ENCODE results near the gene ADAMTS17. TPM values are rescaled to one million over a fixed set of nuclear protein-coding genes. Genes with fewer than 3 reads are reported as not detected.
A peak's percentile ranks its signal among the peaks of the same experiment; 100 is the strongest.

Gene ADAMTS17
- total RNA-seq, 1 donor from 2014 or later: 1.5 TPM

DNA sequence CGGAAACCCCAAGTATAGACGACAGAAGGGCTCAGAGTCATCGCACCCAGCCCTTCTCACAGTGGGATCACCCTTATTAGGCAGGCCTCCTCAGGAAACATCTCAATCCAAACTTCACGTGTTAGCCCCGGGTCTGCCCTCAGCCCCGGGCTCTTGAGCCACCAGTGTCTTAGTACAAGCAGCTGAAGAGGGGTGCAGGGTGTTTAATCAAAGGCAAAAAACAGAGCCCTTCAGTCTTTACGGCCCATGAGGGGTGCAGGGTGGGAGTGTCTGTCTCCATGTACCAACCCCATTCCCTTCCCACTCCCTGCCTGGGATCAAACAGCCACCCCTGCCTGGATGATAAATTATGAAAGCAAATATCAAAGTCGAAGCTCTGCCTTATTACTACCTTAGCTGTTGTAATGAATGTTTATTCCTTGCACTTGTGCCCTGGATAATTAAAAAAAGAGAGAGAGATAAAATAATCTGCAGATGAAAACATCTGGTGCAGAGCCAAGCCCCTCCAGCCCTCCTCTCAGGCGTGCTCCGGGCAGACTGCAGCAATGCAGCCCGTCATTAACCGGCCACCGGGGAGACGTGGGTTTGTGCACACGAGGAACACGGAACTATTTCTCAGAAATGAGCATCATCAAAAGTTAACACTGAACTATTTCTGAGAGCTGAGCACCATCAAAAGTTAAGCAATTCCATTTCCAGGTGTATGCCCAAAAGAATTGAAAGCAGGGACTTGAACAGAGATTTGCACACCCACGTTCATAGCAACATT lies 64.5 kb downstream of the ADAMTS17 start:
- Mint-ChIP-seq H3K4me3 (no peak overlapping the region), H3K4me1 (peaks cover 5% of the 10 kb centered on the region), H3K27ac (peak overlapping the region; percentile 37), H3K27me3 (ENCODE audit: insufficient read depth, low read depth) (peaks cover 3% of the 10 kb centered on the region), H3K9me3 (peaks cover 13% of the 10 kb centered on the region), H3K36me3 (no peaks in the 10 kb centered on the region)
- Histone ChIP-seq H3K36me3 (no peaks in the 10 kb centered on the region), H3K9ac (no peak overlapping the region), H3K27ac (no peak overlapping the region), H3K4me1 (no peaks in the 10 kb centered on the region), H4K20me1 (ENCODE audit: low read depth) (no peaks in the 10 kb centered on the region), H3K9me3 (ENCODE audit: low read depth) (peaks cover 7% of the 10 kb centered on the region), H3K79me2 (ENCODE audit: low read depth) (no peaks in the 10 kb centered on the region), H3F3A (ENCODE audit: low read depth) (no peaks in the 10 kb centered on the region), H2AFZ (replicated peaks) (peak overlapping the region; percentile 10), H3K4me3 (no peak overlapping the region), H3K4me2 (no peak overlapping the region), H3K27me3 (no peaks in the 10 kb centered on the region)
- TF ChIP-seq EZH2 (IDR thresholded peaks at IDR 0.05) (no peak), EZH2phosphoT487 (IDR thresholded peaks at IDR 0.05) (no peak)
- TF ChIP-seq, protein P1, sequence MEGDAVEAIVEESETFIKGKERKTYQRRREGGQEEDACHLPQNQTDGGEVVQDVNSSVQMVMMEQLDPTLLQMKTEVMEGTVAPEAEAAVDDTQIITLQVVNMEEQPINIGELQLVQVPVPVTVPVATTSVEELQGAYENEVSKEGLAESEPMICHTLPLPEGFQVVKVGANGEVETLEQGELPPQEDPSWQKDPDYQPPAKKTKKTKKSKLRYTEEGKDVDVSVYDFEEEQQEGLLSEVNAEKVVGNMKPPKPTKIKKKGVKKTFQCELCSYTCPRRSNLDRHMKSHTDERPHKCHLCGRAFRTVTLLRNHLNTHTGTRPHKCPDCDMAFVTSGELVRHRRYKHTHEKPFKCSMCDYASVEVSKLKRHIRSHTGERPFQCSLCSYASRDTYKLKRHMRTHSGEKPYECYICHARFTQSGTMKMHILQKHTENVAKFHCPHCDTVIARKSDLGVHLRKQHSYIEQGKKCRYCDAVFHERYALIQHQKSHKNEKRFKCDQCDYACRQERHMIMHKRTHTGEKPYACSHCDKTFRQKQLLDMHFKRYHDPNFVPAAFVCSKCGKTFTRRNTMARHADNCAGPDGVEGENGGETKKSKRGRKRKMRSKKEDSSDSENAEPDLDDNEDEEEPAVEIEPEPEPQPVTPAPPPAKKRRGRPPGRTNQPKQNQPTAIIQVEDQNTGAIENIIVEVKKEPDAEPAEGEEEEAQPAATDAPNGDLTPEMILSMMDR (IDR thresholded peaks at IDR 0.05): no peak
- no peak for DNase-seq (ENCODE audit: low spot score)

DNA sequence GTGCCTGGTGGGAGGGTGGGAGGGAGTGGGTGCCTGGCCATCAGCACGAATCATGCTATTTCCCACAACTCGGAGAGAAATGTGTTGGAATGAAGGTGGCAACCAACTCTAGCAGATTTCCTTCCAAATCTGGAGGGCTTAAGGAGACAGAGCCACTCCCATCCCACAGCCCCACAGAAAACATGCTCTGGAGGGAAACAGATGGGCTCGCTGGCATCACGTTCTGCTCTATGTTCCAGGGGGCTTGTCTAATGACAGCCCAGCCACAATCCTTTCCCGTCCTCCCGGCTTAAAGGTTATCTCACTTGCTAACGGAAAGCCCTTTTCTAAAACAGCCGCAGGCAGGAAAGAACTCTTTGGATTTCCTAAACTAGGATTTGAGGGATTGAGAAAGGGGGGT lies 65.3 kb downstream of the ADAMTS17 start:
- H2AFZ ChIP-seq (replicated peaks): peak overlapping the region; percentile 10
- H3K27me3 ChIP-seq: no peaks in the 10 kb centered on the region
- TF ChIP-seq EZH2phosphoT487 (IDR thresholded peaks at IDR 0.05) (no peak), EZH2 (IDR thresholded peaks at IDR 0.05) (no peak)
- TF ChIP-seq, protein P1 (IDR thresholded peaks at IDR 0.05): no peak
- H3K27ac ChIP-seq: no peak overlapping the region
- no peaks in the 10 kb centered on the region for H3K36me3 Mint-ChIP-seq
- DNase-seq (ENCODE audit: low spot score): no peak
- H4K20me1 ChIP-seq (ENCODE audit: low read depth): no peaks in the 10 kb centered on the region
- H3K4me1 ChIP-seq: no peaks in the 10 kb centered on the region
- no peak overlapping the region for H3K27ac Mint-ChIP-seq
- H3K4me3 ChIP-seq: no peak overlapping the region
- H3K4me2 ChIP-seq: no peak overlapping the region
- peaks cover 5% of the 10 kb centered on the region for H3K4me1 Mint-ChIP-seq
- peaks cover 18% of the 10 kb centered on the region for H3K9me3 Mint-ChIP-seq
- H3K27me3 Mint-ChIP-seq (ENCODE audit: insufficient read depth, low read depth): peaks cover 3% of the 10 kb centered on the region
- no peaks in the 10 kb centered on the region for H3K79me2 ChIP-seq (ENCODE audit: low read depth)
- H3F3A ChIP-seq (ENCODE audit: low read depth): no peaks in the 10 kb centered on the region
- H3K4me3 Mint-ChIP-seq: no peak overlapping the region
- no peak overlapping the region for H3K9ac ChIP-seq
- H3K36me3 ChIP-seq: no peaks in the 10 kb centered on the region
- H3K9me3 ChIP-seq (ENCODE audit: low read depth): peaks cover 7% of the 10 kb centered on the region

DNA sequence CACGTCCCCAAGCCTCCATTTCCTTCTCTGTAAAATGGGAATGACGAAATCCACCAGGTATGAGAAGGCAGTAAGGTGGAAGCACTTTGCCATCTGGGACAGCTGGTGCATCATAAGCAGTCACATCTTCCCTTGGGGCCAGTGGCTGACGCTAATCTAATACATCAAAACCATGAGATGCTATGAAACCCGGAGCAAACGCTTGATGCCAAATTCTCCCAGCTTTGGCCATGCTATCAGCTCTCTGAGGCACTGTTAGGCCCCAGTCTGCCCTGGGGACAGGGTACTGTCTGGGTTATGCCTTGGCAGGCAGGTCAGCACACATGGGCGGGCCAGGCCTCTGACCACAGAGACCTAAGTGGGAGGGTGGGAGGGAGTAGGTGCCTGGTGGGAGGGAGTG lies 66.1 kb downstream of the ADAMTS17 start:
- Histone ChIP-seq H3K9me3 (ENCODE audit: low read depth) (peaks cover 7% of the 10 kb centered on the region), H3K27ac (no peak overlapping the region), H2AFZ (replicated peaks) (no peak overlapping the region), H4K20me1 (ENCODE audit: low read depth) (no peaks in the 10 kb centered on the region), H3K4me2 (no peak overlapping the region), H3K36me3 (no peaks in the 10 kb centered on the region), H3K4me3 (no peak overlapping the region), H3K9ac (no peak overlapping the region), H3K4me1 (no peaks in the 10 kb centered on the region), H3F3A (ENCODE audit: low read depth) (no peaks in the 10 kb centered on the region), H3K79me2 (ENCODE audit: low read depth) (no peaks in the 10 kb centered on the region), H3K27me3 (no peaks in the 10 kb centered on the region)
- Mint-ChIP-seq H3K4me3 (no peak overlapping the region), H3K36me3 (no peaks in the 10 kb centered on the region), H3K27ac (no peak overlapping the region), H3K9me3 (peaks cover 18% of the 10 kb centered on the region), H3K4me1 (peaks cover 5% of the 10 kb centered on the region), H3K27me3 (ENCODE audit: insufficient read depth, low read depth) (peaks cover 3% of the 10 kb centered on the region)
- DNase-seq (ENCODE audit: low spot score): no peak
- TF ChIP-seq EZH2phosphoT487 (IDR thresholded peaks at IDR 0.05): no peak
- TF ChIP-seq, protein P1 (IDR thresholded peaks at IDR 0.05): no peak
- no peak for TF ChIP-seq EZH2 (IDR thresholded peaks at IDR 0.05)

Data from neural progenitor cell (in vitro differentiated cells).